B cell (primary cell): ENCODE data around the gene MYL10. TPM values are rescaled to one million over a fixed set of nuclear protein-coding genes. Genes with fewer than 3 reads are reported as not detected.
"Not testable (repeated sequence)": the region's sequence is repeated elsewhere in the genome, so short reads cannot be mapped to it uniquely, and the experiment has no call there.

Experiments
- ATAC-seq: fragments of 200-7000 bp; cut with Tn5 transposase; one replicate; pipeline ENCODE4 v1.10.0; 2021; ENCODE audit warnings: low read depth, mild to moderate bottlenecking, moderate number of reproducible peaks, moderate library complexity
- CTCF ChIA-PET: fragments of 350-600 bp; sonication (Branson Sonifier 250); formaldehyde crosslinking; loops from one replicate; lab custom pipeline; 2021; ENCODE audit warnings: antibody characterized with exemption, inconsistent platforms; lab: Charles Lee
- POLR2A ChIA-PET: fragments of 350-600 bp; sonication (Branson Sonifier 250); formaldehyde crosslinking; loops from one replicate; lab custom pipeline; 2021; ENCODE audit warnings: antibody characterized with exemption; lab: Charles Lee
- DNase-seq: peaks from one replicate; pipeline ENCODE4 v3.0.0; 2013
- H2AFZ ChIP-seq: 2 replicates; pipeline ENCODE4 v1.6.1; 2012; ENCODE audit warnings: mild to moderate bottlenecking, low read depth, low read length; ENCODE audit not compliant: insufficient read depth, poor library complexity, severe bottlenecking
- H3K27ac ChIP-seq, 2 donors: 1 replicate in 1 of 2; 2 replicates in 1 of 2; pipeline ENCODE4 v1.5.1; 2012 to 2013; ENCODE audit warnings: low read length in 2 of 2, mild to moderate bottlenecking in 2 of 2, moderate library complexity in 1 of 2
- H3K27me3 ChIP-seq, 4 experiments: fragments of 200-600 bp in 1 of 4; sonication (generic) in 1 of 4; replicated peaks in 1 of 4; 1 replicate in 2 of 4; 2 replicates in 2 of 4; pipeline versions ENCODE4 v1.6.1 to v1.7.0; 2013 to 2016; ENCODE audit warnings: low read length in 3 of 4, mild to moderate bottlenecking in 2 of 4, mixed read lengths in 1 of 4, moderate library complexity in 1 of 4; ENCODE audit not compliant: insufficient read depth in 4 of 4, control insufficient read depth in 3 of 4; ENCODE audit errors: control extremely low read depth in 1 of 4
- H3K36me3 ChIP-seq, 2 experiments: replicated peaks in 1 of 2; 1 replicate in 1 of 2; 2 replicates in 1 of 2; pipeline versions ENCODE4 v1.6.1 to v1.7.1; 2013; ENCODE audit warnings: low read length in 1 of 2; ENCODE audit not compliant: insufficient read depth in 2 of 2, control insufficient read depth in 1 of 2; ENCODE audit errors: control extremely low read depth in 1 of 2, extremely low read depth in 1 of 2
- H3K4me1 ChIP-seq, 2 donors: fragments of 200-600 bp in 1 of 2; sonication (generic) in 1 of 2; 1 replicate in 1 of 2; 2 replicates in 1 of 2; pipeline versions ENCODE4 v1.5.1 to v1.6.1; 2013 to 2017; ENCODE audit warnings: low read length in 2 of 2; ENCODE audit not compliant: control insufficient read depth in 2 of 2, insufficient read depth in 2 of 2
- H3K4me2 ChIP-seq: replicated peaks from 2 replicates; pipeline ENCODE3; 2012; ENCODE audit warnings: mild to moderate bottlenecking, low read depth, low read length; ENCODE audit not compliant: poor library complexity, severe bottlenecking
- H3K4me3 ChIP-seq, 5 experiments: fragments of 200-600 bp in 1 of 5; sonication (generic) in 1 of 5; 1 replicate in 3 of 5; 2 replicates in 2 of 5; pipeline versions ENCODE4 v1.5.1 to v1.7.0; 2011 to 2016; ENCODE audit warnings: low read length in 4 of 5, mild to moderate bottlenecking in 4 of 5, low read depth in 2 of 5, control low read depth in 1 of 5, moderate library complexity in 1 of 5; ENCODE audit not compliant: insufficient read depth in 1 of 5; ENCODE audit errors: control extremely low read depth in 1 of 5, extremely low read depth in 1 of 5
- H3K79me2 ChIP-seq: fragments of 200-600 bp; sonication (generic); one replicate; pipeline ENCODE4 v1.6.0; 2016; ENCODE audit warnings: low read length; ENCODE audit not compliant: control insufficient read depth, insufficient read depth
- H3K9ac ChIP-seq: fragments of 200-600 bp; sonication (generic); 2 replicates; pipeline ENCODE4 v1.6.1; 2017; ENCODE audit warnings: mild to moderate bottlenecking, low read length, moderate library complexity
- H3K9me3 ChIP-seq, 3 donors: one replicate each; pipeline versions ENCODE4 v1.6.1 to v1.7.1; 2013; ENCODE audit warnings: low read length in 2 of 3; ENCODE audit not compliant: control insufficient read depth in 2 of 3, insufficient read depth in 1 of 3; ENCODE audit errors: control extremely low read depth in 1 of 3
- H4K20me1 ChIP-seq: 2 replicates; pipeline ENCODE4 v1.6.0; 2012; ENCODE audit warnings: mild to moderate bottlenecking, low read length; ENCODE audit not compliant: insufficient read depth, control insufficient read depth, poor library complexity, severe bottlenecking
- H3K27ac Mint-ChIP-seq: one replicate; pipeline ENCODE4 v1.8.0; 2021; ENCODE audit warnings: mixed read lengths
- H3K27me3 Mint-ChIP-seq: one replicate; pipeline ENCODE4 v1.8.0; 2021; ENCODE audit warnings: mixed read lengths
- H3K4me1 Mint-ChIP-seq: one replicate; pipeline ENCODE4 v1.8.0; 2021; ENCODE audit warnings: mixed read lengths
- H3K4me3 Mint-ChIP-seq: one replicate; pipeline ENCODE4 v1.8.0; 2021; ENCODE audit warnings: mixed read lengths
- H3K9me3 Mint-ChIP-seq: one replicate; pipeline ENCODE4 v1.8.0; 2022; ENCODE audit warnings: mixed read lengths; ENCODE audit not compliant: insufficient read depth
- CTCF ChIP-seq: fragments of 200-600 bp; IDR thresholded peaks from one replicate; pipeline ENCODE4 v1.8.0; 2022; ENCODE audit warnings: antibody characterized with exemption, mild to moderate bottlenecking
- EZH2 ChIP-seq: IDR thresholded peaks from 2 replicates; pipeline ENCODE4 v1.6.1; 2012; ENCODE audit warnings: borderline replicate concordance, low read depth, mild to moderate bottlenecking, moderate library complexity, low read length; ENCODE audit not compliant: insufficient read depth, poor library complexity, severe bottlenecking
- WGBS: methylation state at CpG from one replicate; pipeline ENCODE4 v1.1.5; 2013; ENCODE audit warnings: missing lambda C conversion rate; ENCODE audit not compliant: insufficient coverage; 5-methylcytosine and 5-hydroxymethylcytosine counted together
- intact Hi-C: fragments of 100-400 bp; cut with micrococcal nuclease; formaldehyde crosslinking; loops from one replicate; pipeline ENCODE4 v1.10.0; 2022
- polyA plus RNA-seq: library from polyadenylated mRNA; depleted of rRNA; stranded (reverse); fragments of >200 nt; gene quantifications from 2 replicates; pipeline ENCODE4 v1.2.3, GENCODE V29; 2012
- total RNA-seq, 2 donors: library from RNA; stranded (reverse); fragments of 120-200 nt in 1 of 2; gene quantifications; 1 replicate in 1 of 2; 2 replicates in 1 of 2; pipeline versions ENCODE4 v1.2.3 to v1.2.4, GENCODE V29; 2013 to 2022

Gene MYL10
- total and polyA plus RNA-seq, 2 donors (not counting 1 experiment from before 2014, with no cell fraction given): not detected

DNA sequence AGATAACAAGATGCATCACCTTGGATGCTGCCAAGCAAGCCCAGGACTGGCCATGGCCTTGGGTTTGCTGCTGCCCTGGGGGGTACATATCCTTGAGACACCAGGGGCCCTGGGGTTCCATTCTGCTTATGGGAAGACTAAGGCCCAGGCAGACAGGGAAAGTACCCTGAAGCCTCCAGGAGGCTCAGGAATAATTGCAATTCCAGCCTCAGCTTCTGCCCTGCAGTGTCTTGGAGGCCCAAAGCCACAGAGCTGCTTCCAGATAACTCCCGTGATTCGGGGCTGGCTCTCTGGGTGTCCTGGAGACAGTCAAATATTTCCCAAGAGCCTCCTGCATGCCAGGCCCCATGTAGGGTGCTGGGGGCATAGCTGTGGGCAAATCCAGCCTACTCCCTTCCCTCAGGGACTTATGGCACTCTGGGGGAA lies 22.6 kb downstream of the MYL10 start:
- Histone ChIP-seq H3K79me2 (no peaks in the 10 kb centered on the region), H4K20me1 (no peaks in the 10 kb centered on the region), H3K4me3 (no peak overlapping the region), H3K4me2 (no peak overlapping the region), H3K36me3 (no peaks in the 10 kb centered on the region), H2AFZ (no peak overlapping the region), H3K27me3 (peaks cover 0 to 4% (median 0%) of the 10 kb centered on the region in 4 experiments), H3K27ac (no peak overlapping the region), H3K4me1 (peaks cover 0 to 5% of the 10 kb centered on the region in 2 donors), H3K9ac (no peak overlapping the region), H3K9me3 (no peaks in the 10 kb centered on the region)
- Mint-ChIP-seq H3K27me3 (peaks cover 4% of the 10 kb centered on the region), H3K27ac (no peak overlapping the region), H3K4me3 (no peak overlapping the region), H3K4me1 (no peaks in the 10 kb centered on the region), H3K9me3 (no peaks in the 10 kb centered on the region)
- POLR2A ChIA-PET: no interaction called here
- CTCF ChIA-PET: interaction anchor here (0.7 to 1.2 kb wide), 2 partner anchors 83 to 263 kb away, joined by 3 read pairs; no protein-coding TSS in a partner anchor
- WGBS: 100% methylated on average over 2 of the region's 2 CpGs
- no peak for ATAC-seq
- intact Hi-C loops: no loop called here
- DNase-seq: no peak
- TF ChIP-seq EZH2 (no peak), CTCF (no peak)

GRCh38 chr7:101605611-101606497 lies 23.2 kb downstream of the MYL10 start:
- DNase-seq (no peak), ATAC-seq (no peak)
- H3K27me3 Mint-ChIP-seq: peaks cover 3% of the 10 kb centered on the region
- Histone ChIP-seq H3K4me3 (no peak overlapping the region), H3K4me2 (no peak overlapping the region), H3K4me1 (peaks cover 0 to 5% of the 10 kb centered on the region in 2 donors), H2AFZ (no peak overlapping the region), H3K27ac (no peak overlapping the region), H3K27me3 (peaks cover 0 to 4% (median 0%) of the 10 kb centered on the region in 4 experiments), H3K9ac (no peak overlapping the region), H3K36me3 (no peaks in the 10 kb centered on the region), H3K79me2 (no peaks in the 10 kb centered on the region), H3K9me3 (no peaks in the 10 kb centered on the region), H4K20me1 (no peaks in the 10 kb centered on the region)
- ChIA-PET POLR2A (no interaction called here), CTCF (interaction anchor here (1.2 kb wide), 1 partner anchor 264 kb away, joined by 3 read pairs; no protein-coding TSS in a partner anchor)
- H3K27ac Mint-ChIP-seq: no peak overlapping the region
- no peaks in the 10 kb centered on the region for H3K4me1 Mint-ChIP-seq
- no peak overlapping the region for H3K4me3 Mint-ChIP-seq
- 94% methylated on average over 25 of the region's 26 CpGs for WGBS
- TF ChIP-seq CTCF: no peak
- no peak for TF ChIP-seq EZH2
- intact Hi-C loops: no loop called here
- no peaks in the 10 kb centered on the region for H3K9me3 Mint-ChIP-seq

DNA sequence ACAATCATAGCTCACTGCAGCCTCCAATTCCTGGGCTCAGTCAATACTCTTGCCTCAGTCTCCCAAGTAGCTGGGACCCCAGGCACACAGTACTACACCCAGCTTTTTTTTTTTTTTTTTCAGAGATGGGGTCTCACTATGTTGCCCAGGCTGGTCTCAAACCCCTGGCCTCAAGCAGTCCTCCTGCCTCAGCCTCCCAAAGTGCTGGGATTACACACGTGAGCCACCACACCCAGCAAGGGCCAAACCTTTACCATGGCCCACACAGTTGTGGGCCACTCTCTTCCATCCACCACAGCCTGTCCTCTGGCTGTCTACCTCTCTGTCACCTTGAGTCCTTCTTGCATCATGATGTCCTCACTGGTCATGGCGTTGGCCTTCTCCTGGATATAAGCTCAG lies 24.2 kb downstream of the MYL10 start:
- ATAC-seq, H3K27ac Mint-ChIP-seq, intact Hi-C loops: not testable (repeated sequence)

More for the DNA sequence above, 24.2 kb downstream of the MYL10 start:
- H2AFZ ChIP-seq, DNase-seq, H3K9me3 ChIP-seq, H3K4me1 ChIP-seq, H3K4me1 Mint-ChIP-seq, H3K4me3 ChIP-seq, H3K79me2 ChIP-seq, H3K27me3 ChIP-seq, H3K4me3 Mint-ChIP-seq, H3K4me2 ChIP-seq, H3K27ac ChIP-seq, POLR2A ChIA-PET, H3K36me3 ChIP-seq, H3K27me3 Mint-ChIP-seq, H3K9me3 Mint-ChIP-seq, H3K9ac ChIP-seq, H4K20me1 ChIP-seq: not testable (repeated sequence)
- 89% methylated on average over 2 of the region's 2 CpGs for WGBS
- CTCF ChIA-PET: interaction anchor here (1.6 to 3.4 kb wide), 2 partner anchors 8 to 667 kb away, joined by 4 to 36 read pairs; no protein-coding TSS in a partner anchor
